ENCODE data around the gene MORN5. TPM values are rescaled to one million over a fixed set of nuclear protein-coding genes. Genes with fewer than 3 reads are reported as not detected.

Gene MORN5
- total RNA-seq, 2 donors from 2014 or later = 0.81 TPM; not detected in 1

DNA sequence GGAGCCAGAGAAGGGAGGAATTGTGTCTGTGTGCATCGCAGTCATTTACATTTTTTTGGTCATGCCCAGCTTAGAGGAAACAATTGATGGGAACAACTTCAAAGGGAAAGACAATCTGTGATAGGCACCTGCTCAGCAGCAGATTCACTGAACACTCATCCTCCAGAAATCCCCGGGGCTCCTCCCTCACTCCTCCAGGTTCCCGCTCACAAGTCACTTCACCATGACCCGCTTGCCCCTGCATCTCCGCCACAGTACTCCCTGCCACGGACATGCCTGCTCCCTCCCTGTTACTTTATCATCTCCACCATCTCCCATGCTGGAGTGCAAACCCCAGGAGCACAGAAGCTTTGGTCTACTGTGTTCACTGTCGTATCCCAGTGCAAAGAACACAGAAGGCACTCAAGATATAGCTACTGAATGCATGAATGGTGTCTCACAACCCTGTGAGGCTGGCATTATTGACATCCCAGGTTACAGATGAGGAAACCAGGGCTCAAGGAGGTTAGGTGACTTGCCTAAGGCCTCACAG is 52.8 kb downstream of the MORN5 start:
- no peak overlapping the region for H3K9ac ChIP-seq (ENCODE audit: extremely low read depth, low read length, poor library complexity, severe bottlenecking)

DNA sequence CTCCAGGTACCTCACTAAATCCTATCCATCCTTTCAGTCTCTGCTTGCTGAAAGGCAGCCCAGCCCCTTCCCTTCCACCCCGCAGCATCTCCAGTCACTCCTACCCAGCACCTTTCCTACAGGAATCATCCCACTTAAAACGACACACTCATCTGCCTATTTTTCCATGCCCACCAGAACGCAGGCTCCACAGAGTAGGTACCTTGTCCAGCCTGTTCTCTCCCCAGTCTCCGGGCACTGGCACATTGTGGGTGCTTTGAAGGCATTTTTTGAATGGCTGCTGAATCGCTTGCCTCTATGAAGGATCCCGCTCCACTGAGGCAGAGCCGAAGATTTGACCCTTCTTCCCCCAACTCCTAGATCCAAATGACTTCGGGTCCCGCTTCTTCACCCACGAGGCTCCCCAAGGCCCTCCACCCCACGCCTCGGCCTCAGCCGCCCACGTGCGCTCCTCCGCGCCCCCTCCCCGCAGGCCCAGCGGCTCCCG is 53.4 kb downstream of the MORN5 start:
- Mint-ChIP-seq H3K27me3 (ENCODE audit: insufficient read depth) (peaks cover 78% of the 10 kb centered on the region), H3K4me3 (peak overlapping the region; percentile 44), H3K27ac (no peak overlapping the region), H3K9me3 (no peaks in the 10 kb centered on the region), H3K36me3 (ENCODE audit: low read depth) (no peaks in the 10 kb centered on the region), H3K4me1 (no peaks in the 10 kb centered on the region)
- Histone ChIP-seq H3K4me3 (ENCODE audit: low read length) (no peak overlapping the region), H3K27ac (ENCODE audit: low read depth, low read length) (no peak overlapping the region), H3K4me1 (ENCODE audit: control insufficient read depth, insufficient read depth, low read length) (no peaks in the 10 kb centered on the region), H3K36me3 (ENCODE audit: control insufficient read depth, insufficient read depth, low read length) (no peaks in the 10 kb centered on the region), H3K27me3 (ENCODE audit: control insufficient read depth, insufficient read depth, low read length, poor library complexity, severe bottlenecking) (peaks cover 78% of the 10 kb centered on the region), H3K9me3 (ENCODE audit: control insufficient read depth, low read length) (no peaks in the 10 kb centered on the region), H3K9ac (ENCODE audit: extremely low read depth, low read length, poor library complexity, severe bottlenecking) (no peak overlapping the region)
- TF ChIP-seq, protein P1, sequence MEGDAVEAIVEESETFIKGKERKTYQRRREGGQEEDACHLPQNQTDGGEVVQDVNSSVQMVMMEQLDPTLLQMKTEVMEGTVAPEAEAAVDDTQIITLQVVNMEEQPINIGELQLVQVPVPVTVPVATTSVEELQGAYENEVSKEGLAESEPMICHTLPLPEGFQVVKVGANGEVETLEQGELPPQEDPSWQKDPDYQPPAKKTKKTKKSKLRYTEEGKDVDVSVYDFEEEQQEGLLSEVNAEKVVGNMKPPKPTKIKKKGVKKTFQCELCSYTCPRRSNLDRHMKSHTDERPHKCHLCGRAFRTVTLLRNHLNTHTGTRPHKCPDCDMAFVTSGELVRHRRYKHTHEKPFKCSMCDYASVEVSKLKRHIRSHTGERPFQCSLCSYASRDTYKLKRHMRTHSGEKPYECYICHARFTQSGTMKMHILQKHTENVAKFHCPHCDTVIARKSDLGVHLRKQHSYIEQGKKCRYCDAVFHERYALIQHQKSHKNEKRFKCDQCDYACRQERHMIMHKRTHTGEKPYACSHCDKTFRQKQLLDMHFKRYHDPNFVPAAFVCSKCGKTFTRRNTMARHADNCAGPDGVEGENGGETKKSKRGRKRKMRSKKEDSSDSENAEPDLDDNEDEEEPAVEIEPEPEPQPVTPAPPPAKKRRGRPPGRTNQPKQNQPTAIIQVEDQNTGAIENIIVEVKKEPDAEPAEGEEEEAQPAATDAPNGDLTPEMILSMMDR (conservative IDR thresholded peaks at IDR 0.05) = no peak
- 37 to 53% methylated on average over 7 to 20 of the region's 20 CpGs for WGBS, 2 experiments (ENCODE audit: insufficient coverage in 1 of 2, insufficient read length in 1 of 2)
- DNase-seq = no peak

More for the DNA sequence above, 52.8 kb downstream of the MORN5 start:
- WGBS, 2 experiments (ENCODE audit: insufficient coverage in 1 of 2, insufficient read length in 1 of 2) = 75 to 82% methylated on average over 6 to 7 of the region's 7 CpGs
- Histone ChIP-seq H3K36me3 (ENCODE audit: control insufficient read depth, insufficient read depth, low read length) (no peaks in the 10 kb centered on the region), H3K27ac (ENCODE audit: low read depth, low read length) (no peak overlapping the region), H3K4me3 (ENCODE audit: low read length) (no peak overlapping the region), H3K9me3 (ENCODE audit: control insufficient read depth, low read length) (no peaks in the 10 kb centered on the region), H3K27me3 (ENCODE audit: control insufficient read depth, insufficient read depth, low read length, poor library complexity, severe bottlenecking) (peaks cover 72% of the 10 kb centered on the region), H3K4me1 (ENCODE audit: control insufficient read depth, insufficient read depth, low read length) (no peaks in the 10 kb centered on the region)
- Mint-ChIP-seq H3K27ac (no peak overlapping the region), H3K4me3 (peak overlapping the region; percentile 44), H3K4me1 (no peaks in the 10 kb centered on the region), H3K27me3 (ENCODE audit: insufficient read depth) (peaks cover 74% of the 10 kb centered on the region), H3K9me3 (no peaks in the 10 kb centered on the region), H3K36me3 (ENCODE audit: low read depth) (no peaks in the 10 kb centered on the region)
- TF ChIP-seq, protein P1 (conservative IDR thresholded peaks at IDR 0.05) = no peak
- DNase-seq = no peak

DNA sequence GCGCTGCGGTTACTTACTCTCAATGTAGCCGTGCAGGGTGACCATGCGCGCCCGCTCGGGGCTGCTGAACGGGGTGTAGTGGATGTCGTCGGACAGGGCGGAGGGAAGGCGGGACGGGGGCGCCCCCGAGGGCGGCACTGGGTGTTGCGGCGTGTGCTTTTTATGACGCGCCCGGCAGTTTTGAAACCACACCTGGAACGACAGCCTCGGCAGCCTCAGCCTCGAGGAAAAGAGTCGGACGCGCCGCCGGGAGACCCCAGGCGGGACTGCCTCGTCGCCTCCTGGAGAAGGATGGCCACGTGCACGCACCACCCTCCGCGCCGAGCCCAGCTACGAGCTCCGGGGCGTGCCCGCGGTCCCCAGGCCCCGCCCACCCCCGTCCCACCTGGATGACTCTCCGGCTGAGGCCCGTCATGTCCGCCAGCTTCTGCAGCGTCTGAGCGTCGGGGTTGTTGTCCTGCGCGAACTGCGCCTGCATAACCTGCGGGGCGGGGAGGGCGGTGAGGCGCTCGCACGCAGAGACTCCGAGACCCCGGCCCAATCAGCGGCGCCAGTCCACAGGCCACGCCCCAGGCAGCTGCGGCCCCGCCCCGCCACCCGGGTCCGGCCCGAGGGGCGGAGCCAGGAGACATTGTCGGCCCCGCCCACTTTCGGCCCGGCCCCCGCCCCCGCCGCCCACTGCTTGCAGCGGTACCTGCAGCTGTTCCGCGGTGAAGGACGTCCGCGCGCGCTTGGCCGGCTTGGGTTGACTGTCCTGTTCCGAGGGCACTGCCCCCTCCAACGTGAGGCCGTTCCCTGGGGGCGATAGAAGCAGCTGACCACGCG is 54.1 kb downstream of the MORN5 start:
- no peak overlapping the region for H3K9ac ChIP-seq (ENCODE audit: extremely low read depth, low read length, poor library complexity, severe bottlenecking)
- no peak overlapping the region for H3K27ac Mint-ChIP-seq
- no peaks in the 10 kb centered on the region for H3K9me3 ChIP-seq (ENCODE audit: control insufficient read depth, low read length)
- no peaks in the 10 kb centered on the region for H3K4me1 Mint-ChIP-seq
- no peaks in the 10 kb centered on the region for H3K4me1 ChIP-seq (ENCODE audit: control insufficient read depth, insufficient read depth, low read length)
- 3 to 8% methylated on average over 23 to 93 of the region's 93 CpGs for WGBS, 2 experiments (ENCODE audit: insufficient coverage in 1 of 2, insufficient read length in 1 of 2)
- peaks cover 84% of the 10 kb centered on the region for H3K27me3 Mint-ChIP-seq (ENCODE audit: insufficient read depth)
- H3K36me3 ChIP-seq (ENCODE audit: control insufficient read depth, insufficient read depth, low read length) = no peaks in the 10 kb centered on the region
- H3K36me3 Mint-ChIP-seq (ENCODE audit: low read depth) = no peaks in the 10 kb centered on the region
- H3K9me3 Mint-ChIP-seq = no peaks in the 10 kb centered on the region
- DNase-seq = peak; percentile 98
- TF ChIP-seq, protein P1 (conservative IDR thresholded peaks at IDR 0.05) = peak; percentile 43
- no peak overlapping the region for H3K27ac ChIP-seq (ENCODE audit: low read depth, low read length)
- H3K27me3 ChIP-seq (ENCODE audit: control insufficient read depth, insufficient read depth, low read length, poor library complexity, severe bottlenecking) = peaks cover 85% of the 10 kb centered on the region
- H3K4me3 Mint-ChIP-seq = peak overlapping the region; percentile 44
- peak overlapping the region; percentile 64 for H3K4me3 ChIP-seq (ENCODE audit: low read length)

All from endodermal cell (in vitro differentiated cells).